Astrocyte (in vitro differentiated cells and primary cell): ENCODE data around the gene CTTNBP2.

ENCODE experiments used
- EZH2 ChIP-seq: IDR thresholded peaks from 2 replicates; pipeline ENCODE4 v1.6.1; 2012; ENCODE audit warnings: mild to moderate bottlenecking, low read length, inconsistent platforms; ENCODE audit not compliant: insufficient read depth
- TF ChIP-seq, protein P1 (sequence below): IDR thresholded peaks from 2 replicates; pipeline ENCODE4 v1.5.1; 2011; ENCODE audit warnings: low read depth, mild to moderate bottlenecking, inconsistent platforms, low read length, moderate library complexity; ENCODE audit not compliant: insufficient read depth

GRCh38 chr7:117896339-117896738, 23.1 kb upstream of the CTTNBP2 start:
- TF ChIP-seq, protein P1, sequence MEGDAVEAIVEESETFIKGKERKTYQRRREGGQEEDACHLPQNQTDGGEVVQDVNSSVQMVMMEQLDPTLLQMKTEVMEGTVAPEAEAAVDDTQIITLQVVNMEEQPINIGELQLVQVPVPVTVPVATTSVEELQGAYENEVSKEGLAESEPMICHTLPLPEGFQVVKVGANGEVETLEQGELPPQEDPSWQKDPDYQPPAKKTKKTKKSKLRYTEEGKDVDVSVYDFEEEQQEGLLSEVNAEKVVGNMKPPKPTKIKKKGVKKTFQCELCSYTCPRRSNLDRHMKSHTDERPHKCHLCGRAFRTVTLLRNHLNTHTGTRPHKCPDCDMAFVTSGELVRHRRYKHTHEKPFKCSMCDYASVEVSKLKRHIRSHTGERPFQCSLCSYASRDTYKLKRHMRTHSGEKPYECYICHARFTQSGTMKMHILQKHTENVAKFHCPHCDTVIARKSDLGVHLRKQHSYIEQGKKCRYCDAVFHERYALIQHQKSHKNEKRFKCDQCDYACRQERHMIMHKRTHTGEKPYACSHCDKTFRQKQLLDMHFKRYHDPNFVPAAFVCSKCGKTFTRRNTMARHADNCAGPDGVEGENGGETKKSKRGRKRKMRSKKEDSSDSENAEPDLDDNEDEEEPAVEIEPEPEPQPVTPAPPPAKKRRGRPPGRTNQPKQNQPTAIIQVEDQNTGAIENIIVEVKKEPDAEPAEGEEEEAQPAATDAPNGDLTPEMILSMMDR, result no peak
- no peak for TF ChIP-seq EZH2
